Retinal pigment epithelial cell (primary cell): ENCODE measurements around the gene NCR1.
"Not testable (repeated sequence)": the region's sequence is repeated elsewhere in the genome, so short reads cannot be mapped to it uniquely, and the experiment has no call there.

Experiments
- DNase-seq: peaks from one replicate; pipeline ENCODE4 v3.0.0-alpha.2; 2010; ENCODE audit warnings: low read depth
- H3K4me3 ChIP-seq: 2 replicates; pipeline ENCODE4 v1.5.1; 2011; ENCODE audit warnings: mild to moderate bottlenecking, low read length, control low read depth, moderate library complexity
- TF ChIP-seq, protein P1 (sequence below): conservative IDR thresholded peaks from 2 replicates; pipeline ENCODE4 v1.5.1; 2011; ENCODE audit warnings: low read depth, low read length, control low read depth, inconsistent platforms

NCR1 gene

DNA sequence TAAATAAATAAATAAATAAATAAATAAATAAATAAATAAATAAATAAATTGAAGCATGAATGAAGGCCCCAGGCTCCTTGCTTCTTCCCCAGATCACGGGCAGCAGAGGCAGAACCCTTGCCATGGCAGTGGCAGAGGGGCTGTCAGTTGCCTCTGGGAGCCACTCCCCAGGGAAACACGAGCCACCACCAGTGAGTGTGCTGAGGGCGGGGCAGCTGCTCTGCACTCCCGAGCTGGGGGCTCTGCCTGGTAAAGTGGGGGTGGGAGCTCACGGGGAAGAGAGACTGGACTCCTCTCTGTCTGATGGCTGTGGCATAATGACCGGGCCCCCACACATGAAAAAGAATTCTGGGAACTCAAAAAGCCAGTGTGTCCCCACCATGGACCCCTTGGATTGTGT, 24.1 kb upstream of the NCR1 start:
- DNase-seq: no peak
- no peak overlapping the region for H3K4me3 ChIP-seq
- TF ChIP-seq, protein P1, sequence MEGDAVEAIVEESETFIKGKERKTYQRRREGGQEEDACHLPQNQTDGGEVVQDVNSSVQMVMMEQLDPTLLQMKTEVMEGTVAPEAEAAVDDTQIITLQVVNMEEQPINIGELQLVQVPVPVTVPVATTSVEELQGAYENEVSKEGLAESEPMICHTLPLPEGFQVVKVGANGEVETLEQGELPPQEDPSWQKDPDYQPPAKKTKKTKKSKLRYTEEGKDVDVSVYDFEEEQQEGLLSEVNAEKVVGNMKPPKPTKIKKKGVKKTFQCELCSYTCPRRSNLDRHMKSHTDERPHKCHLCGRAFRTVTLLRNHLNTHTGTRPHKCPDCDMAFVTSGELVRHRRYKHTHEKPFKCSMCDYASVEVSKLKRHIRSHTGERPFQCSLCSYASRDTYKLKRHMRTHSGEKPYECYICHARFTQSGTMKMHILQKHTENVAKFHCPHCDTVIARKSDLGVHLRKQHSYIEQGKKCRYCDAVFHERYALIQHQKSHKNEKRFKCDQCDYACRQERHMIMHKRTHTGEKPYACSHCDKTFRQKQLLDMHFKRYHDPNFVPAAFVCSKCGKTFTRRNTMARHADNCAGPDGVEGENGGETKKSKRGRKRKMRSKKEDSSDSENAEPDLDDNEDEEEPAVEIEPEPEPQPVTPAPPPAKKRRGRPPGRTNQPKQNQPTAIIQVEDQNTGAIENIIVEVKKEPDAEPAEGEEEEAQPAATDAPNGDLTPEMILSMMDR: no peak

DNA sequence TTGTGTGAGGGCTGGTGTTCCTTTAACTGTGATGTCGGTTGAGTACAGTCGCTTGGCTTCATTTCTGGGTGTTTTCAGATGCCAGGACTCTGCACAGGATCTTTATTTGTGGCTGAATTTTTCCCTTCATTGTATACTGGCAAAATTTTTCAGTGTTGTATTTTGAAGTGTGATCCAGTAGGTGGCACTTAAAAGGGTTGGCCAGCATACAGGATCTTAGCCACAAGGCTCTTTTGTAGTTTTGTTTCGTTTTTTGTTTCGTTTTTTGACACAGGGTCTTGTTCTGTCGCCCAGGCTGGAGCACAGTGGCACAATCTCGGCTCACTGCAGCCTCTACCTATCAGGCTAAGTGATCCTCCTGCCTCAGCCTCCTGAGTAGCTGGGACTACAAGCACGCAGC, 23.2 kb upstream of the NCR1 start:
- no peak overlapping the region for H3K4me3 ChIP-seq
- TF ChIP-seq, protein P1: no peak
- no peak for DNase-seq

DNA sequence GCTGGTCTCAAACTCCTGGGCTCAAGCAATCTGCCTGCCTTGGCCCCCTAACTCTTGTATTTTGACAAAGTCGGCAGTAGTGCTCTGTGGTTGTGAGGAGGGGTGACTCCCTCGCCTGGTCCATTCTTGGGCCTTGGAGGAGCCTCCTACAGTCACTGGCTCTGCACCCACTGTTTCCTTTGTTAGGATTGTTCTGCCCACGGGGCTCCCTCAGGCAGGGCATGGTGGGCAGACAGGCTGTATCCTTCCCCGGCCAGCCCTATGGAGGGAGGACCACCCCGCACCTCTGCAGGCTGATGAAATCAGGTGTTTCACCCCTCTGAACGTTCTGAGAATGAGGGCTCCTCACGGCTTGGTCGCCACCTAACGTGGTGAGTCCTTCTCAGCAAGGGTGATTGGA, 22.7 kb upstream of the NCR1 start:
- no peak overlapping the region for H3K4me3 ChIP-seq
- TF ChIP-seq, protein P1: no peak
- DNase-seq: no peak

DNA sequence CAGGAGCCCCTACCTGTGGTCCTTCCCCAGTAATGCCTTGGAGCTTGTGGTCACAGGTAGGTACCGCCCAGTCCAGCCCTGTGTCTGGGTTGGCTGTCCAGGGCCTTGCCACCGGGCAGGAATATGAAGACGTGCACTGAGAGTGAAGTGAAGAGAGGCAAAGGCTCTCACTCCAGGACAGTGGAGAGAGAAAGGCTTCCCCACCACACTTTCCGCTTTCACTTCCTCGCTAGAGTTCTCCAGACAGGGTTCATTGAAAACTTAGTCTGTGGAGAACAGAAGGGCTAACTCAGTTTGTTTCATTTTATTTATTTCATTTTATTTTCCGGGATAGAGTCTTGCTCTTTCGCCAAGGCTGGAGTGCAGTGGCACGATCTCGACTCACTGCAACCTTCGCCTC, 17.7 kb upstream of the NCR1 start:
- DNase-seq: no peak
- H3K4me3 ChIP-seq: no peak overlapping the region
- TF ChIP-seq, protein P1: no peak

DNA sequence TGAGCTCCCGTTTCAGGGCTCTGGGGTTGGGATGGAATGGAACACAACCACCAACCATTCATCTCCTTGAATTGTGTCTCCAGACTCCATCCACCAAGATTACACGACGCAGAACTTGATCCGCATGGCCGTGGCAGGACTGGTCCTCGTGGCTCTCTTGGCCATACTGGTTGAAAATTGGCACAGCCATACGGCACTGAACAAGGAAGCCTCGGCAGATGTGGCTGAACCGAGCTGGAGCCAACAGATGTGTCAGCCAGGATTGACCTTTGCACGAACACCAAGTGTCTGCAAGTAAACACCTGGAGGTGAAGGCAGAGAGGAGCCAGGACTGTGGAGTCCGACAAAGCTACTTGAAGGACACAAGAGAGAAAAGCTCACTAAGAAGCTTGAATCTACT, 16.4 kb upstream of the NCR1 start:
- TF ChIP-seq, protein P1: no peak
- H3K4me3 ChIP-seq: no peak overlapping the region
- DNase-seq: no peak

DNA sequence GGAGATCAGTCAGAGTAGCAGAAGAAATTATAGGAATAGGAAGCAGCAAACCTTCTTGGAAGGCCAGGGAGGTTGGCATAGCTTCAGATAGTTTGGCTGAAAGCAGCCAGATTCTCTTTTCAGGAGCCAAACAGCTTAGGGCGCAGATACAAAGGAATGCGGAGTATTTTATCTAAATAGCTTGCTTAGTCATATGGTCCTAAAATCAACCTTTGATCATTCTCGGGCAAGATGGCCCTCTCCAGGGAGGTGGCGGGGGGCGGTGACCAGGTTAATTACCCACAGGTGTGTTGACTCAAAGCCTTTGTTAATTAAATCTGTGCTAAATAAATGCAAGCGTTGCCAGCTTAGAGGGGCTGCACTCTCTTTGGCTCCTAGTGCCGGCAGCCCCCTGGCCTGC, 12.5 kb upstream of the NCR1 start:
- DNase-seq: no peak
- TF ChIP-seq, protein P1: no peak
- H3K4me3 ChIP-seq: no peak overlapping the region

DNA sequence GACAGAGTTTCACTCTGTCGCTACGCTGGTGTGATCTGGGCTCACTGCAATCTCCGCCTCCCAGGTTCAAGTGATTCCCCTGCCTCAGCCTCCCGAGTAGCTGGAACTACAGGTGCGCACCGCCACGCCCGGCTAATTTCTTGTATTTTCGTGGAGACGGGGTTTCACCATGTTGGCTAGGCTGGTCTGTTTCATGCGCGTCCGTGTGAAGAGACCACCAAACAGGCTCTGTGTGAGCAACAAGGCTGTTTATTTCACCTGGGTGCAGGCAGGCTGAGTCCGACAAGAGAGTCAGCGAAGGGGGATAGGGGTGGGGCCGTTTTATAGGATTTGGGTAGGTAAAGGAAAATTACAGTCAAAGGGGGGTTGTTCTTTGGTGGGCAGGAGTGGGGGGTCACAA, 11.8 kb upstream of the NCR1 start:
- not testable (repeated sequence) for DNase-seq

DNA sequence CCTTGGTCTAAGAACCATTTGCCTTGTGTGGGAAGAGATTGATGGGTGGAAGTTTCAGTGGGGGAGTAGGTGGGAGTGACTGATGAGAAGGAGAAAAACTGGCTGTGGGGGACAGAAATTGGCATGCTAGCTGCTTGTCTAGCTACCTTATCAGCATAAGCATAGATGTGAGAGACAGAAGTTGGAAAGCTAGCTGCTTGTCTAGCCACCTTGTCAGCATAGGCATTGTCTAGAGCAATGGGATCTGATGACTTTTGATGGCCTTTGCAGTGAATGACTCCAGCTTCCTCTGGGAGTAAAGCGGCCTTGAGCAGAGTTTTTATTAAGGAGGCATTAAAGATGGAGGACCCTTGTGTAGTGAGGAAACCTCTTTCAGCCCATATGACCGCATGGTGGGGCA, 9.9 kb upstream of the NCR1 start:
- no peak overlapping the region for H3K4me3 ChIP-seq
- no peak for DNase-seq
- TF ChIP-seq, protein P1: no peak

More for the DNA sequence above, 11.8 kb upstream of the NCR1 start:
- not testable (repeated sequence) for H3K4me3 ChIP-seq

DNA sequence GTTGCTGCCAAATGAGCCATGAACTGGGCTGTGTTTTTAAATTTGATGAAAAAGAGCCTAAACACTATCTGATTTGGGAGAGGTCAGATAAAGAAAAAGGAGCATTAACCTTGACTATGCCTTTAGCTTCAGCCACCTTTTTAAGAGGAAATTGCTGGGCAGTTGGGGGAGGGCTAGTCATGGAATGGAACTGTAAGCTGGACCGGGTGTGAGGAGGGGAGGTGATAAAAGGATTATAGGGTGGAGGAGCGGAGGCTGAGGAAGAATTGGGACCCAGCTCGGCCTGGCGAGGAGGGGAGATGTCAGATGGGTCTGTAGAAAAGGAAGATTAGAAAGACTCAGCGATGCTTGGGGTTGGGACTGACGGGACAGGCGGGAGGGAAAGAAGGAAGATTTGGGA, 7.3 kb upstream of the NCR1 start:
- H3K4me3 ChIP-seq, DNase-seq: not testable (repeated sequence)

DNA sequence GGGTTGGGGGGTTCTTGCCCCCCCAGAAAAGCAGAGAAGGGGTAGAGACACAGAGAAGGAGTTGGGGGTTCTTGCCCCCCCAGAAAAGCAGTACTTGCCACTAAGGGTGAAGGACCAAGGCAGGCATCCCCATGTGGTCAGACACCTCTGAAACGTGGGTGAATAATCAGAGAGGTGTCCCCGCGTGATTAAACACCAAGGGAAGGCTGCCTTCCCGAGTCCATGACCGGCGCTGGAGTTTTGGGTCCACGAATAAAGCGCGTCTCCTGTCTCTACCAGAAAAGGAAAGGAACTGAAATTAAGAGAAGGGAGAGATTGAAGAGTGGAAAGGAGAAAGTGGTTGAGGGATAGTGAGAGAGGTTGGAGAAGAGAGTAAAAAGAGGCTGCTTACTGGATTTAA, 6.3 kb upstream of the NCR1 start:
- not testable (repeated sequence) for DNase-seq, H3K4me3 ChIP-seq

DNA sequence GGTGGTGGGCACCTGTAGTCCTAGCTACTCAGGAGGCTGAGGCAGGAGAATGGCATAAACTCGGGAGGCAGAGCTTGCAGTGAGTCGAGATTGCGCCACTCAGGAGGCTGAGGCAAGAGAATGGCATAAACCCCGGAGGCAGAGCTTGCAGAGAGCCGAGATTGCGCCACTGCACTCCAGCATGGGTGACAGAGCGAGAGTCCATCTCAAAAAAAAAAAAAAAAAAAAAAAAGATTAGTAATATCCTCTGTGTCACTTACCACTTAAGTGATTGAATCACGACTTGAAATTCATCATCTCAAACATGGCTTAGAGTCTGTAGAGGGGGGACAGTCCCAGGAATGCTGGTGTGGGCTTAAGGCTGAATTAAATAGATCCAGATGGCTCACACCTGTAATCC, 4.8 kb upstream of the NCR1 start:
- DNase-seq, H3K4me3 ChIP-seq: not testable (repeated sequence)
